ENCODE data around the gene PRKCI. TPM values are rescaled to one million over a fixed set of nuclear protein-coding genes. Genes with fewer than 3 reads are reported as not detected.

The PRKCI gene
- 10 to 100 TPM; 34.4 to 48.2 TPM for total RNA-seq

- no peaks in the 10 kb centered on the region for H3K27me3 ChIP-seq
- H3K27ac ChIP-seq = peak within 1 kb of the TSS; percentile 74
- peak within 1 kb of the TSS; percentile 80 for H3K4me3 ChIP-seq
- H3K4me1 ChIP-seq = no peaks in the 10 kb centered on the region
- no peaks in the 10 kb centered on the region for H3K36me3 ChIP-seq
- intact Hi-C loops (cut with DNase I) = no loop called here
- DNase-seq = peak; percentile 97
- H3K9me3 ChIP-seq = no peaks in the 10 kb centered on the region
- peak within 1 kb of the TSS; percentile 66 to 81 for H3K9ac ChIP-seq (ENCODE audit: low read depth in 2 of 2, low read length in 2 of 2)
- TF ChIP-seq CTCF (IDR thresholded peaks at IDR 0.05) = no peak
Measured at GRCh38 chr3:170221924-170222646, at the start of gene PRKCI. Gene PRKCI (plus strand): TSS chr3:170222424. CDS start chr3:170222670, 246 bp downstream.

GRCh38 chr3:170178651-170179050, 43.6 kb upstream of the PRKCI start:
- intact Hi-C loops (cut with DNase I) = loop anchor here (10.0 kb wide), 1 partner anchor 74 kb away; no protein-coding TSS in a partner anchor
- no peak for DNase-seq
- H3K9ac ChIP-seq (ENCODE audit: low read depth in 2 of 2, low read length in 2 of 2) = no peak overlapping the region
- no peaks in the 10 kb centered on the region for H3K9me3 ChIP-seq
- no peak for TF ChIP-seq CTCF (IDR thresholded peaks at IDR 0.05)
- no peaks in the 10 kb centered on the region for H3K27me3 ChIP-seq
- no peak overlapping the region for H3K27ac ChIP-seq
- no peaks in the 10 kb centered on the region for H3K36me3 ChIP-seq
- H3K4me3 ChIP-seq = no peak overlapping the region
- H3K4me1 ChIP-seq = peaks cover 3% of the 10 kb centered on the region

- Histone ChIP-seq H3K27me3 (no peaks in the 10 kb centered on the region), H3K9me3 (no peaks in the 10 kb centered on the region), H3K27ac (peak overlapping the region; percentile 99), H3K4me3 (peak overlapping the region; percentile 86), H3K9ac (ENCODE audit: low read depth in 2 of 2, low read length in 2 of 2) (peak overlapping the region in 1 of 2 donors; percentile 95), H3K4me1 (peaks cover 3% of the 10 kb centered on the region), H3K36me3 (no peaks in the 10 kb centered on the region)
- DNase-seq = no peak
- intact Hi-C loops (cut with DNase I) = loop anchor here (10.0 kb wide), 1 partner anchor 75 kb away; no protein-coding TSS in a partner anchor
- no peak for TF ChIP-seq CTCF (IDR thresholded peaks at IDR 0.05)
Measured at GRCh38 chr3:170179432-170179831, 42.8 kb upstream of the PRKCI start.

GRCh38 chr3:170180079-170180907, 41.9 kb upstream of the PRKCI start:
- peaks cover 3% of the 10 kb centered on the region for H3K4me1 ChIP-seq
- no peaks in the 10 kb centered on the region for H3K9me3 ChIP-seq
- intact Hi-C loops (cut with DNase I) = no loop called here
- H3K27me3 ChIP-seq = no peaks in the 10 kb centered on the region
- H3K27ac ChIP-seq = peak overlapping the region; percentile 99
- DNase-seq = peak; percentile 25
- no peaks in the 10 kb centered on the region for H3K36me3 ChIP-seq
- peak overlapping the region; percentile 86 for H3K4me3 ChIP-seq
- TF ChIP-seq CTCF (IDR thresholded peaks at IDR 0.05) = no peak
- H3K9ac ChIP-seq (ENCODE audit: low read depth in 2 of 2, low read length in 2 of 2) = peak overlapping the region; percentile 94 to 95
